Anterior cingulate cortex (tissue), 58 donors: ENCODE results near the gene CAP1.
"Not testable (repeated sequence)": the region's sequence is repeated elsewhere in the genome, so short reads cannot be mapped to it uniquely, and the experiment has no call there.

Source experiments
- DNase-seq, 58 donors: peaks; one replicate each; lab custom pipeline; 2025; lab: John Stamatoyannopoulos, UW

The CAP1 gene

DNA sequence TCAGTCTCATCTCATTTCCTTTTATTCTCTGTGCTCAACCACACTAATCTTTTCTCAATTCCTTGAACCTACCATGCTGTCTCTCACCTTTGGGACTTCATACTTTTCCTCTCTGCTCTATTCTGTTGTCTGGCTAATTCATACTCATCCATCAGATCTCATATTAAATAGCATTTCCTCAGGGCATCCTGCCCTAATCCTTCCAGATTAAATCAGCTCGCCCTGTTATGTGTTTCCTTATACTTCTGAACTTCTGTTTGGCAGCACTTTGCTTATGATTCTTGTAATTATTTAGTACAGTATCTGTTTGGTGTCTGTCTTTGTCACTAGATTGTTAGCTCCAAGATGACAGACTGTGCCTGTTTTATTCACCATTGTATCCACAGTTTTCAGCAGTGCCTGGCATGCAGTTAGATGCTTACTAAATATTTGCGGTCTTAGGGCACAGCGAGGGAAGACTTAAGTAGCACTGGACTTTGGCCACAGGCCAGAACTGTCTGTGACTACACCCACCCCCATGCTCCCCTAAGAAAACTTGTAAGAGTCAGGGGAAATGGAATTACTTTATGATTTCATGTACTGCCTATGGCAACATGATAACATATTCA, 9.9 kb upstream of the CAP1 start:
- DNase-seq: no peak

DNA sequence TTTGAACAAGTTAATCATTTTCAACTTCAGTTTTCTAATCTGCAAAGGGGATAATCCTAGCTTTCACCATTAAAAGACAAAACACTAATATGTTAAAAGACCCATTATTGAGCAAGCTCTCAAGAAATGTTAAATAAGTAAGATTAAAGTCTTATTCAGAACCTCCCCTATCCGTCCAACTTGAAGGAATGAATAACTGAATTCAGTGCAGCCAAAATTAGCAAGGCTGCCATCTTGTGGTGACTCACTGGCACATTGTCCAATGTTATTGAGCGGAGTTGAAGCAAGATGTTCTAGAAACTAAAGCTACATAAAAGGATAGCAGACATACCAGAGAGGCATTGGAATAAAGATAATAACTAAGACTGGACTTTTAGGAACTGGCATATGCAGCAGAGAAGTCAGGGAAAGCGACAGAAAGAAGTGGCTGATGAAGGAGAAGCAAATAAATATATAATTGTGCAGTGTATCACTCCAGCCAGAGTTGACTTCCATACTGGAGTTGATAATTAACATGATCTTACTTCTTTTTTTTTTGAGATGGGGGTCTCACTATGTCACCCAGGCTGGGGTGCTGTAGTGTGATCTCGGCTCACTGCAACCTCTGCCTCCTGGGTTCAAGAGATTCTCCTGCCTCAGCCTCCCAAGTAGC, 8.2 kb upstream of the CAP1 start:
- DNase-seq: peak in 36 of 58 donors; percentile 4 to 78 (median 20)

DNA sequence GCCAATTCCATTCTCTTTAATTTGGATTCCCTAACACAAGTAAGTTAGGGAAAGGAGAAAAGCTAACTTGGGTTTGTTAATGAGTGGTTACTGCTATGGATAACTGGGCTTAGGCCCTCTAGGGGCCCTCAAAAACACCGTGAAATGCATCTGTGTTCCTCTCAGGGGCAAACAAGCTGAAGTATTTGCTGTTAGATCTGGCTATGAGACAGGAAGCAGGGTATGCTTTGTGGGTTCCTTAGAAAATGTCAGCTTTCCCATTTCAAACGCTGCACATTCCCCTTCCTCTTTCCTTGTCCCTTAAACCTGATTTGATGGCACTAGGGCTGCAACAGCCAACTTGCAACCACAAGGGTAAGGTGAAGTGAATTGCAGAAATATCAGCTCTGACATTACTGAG, 5.7 kb upstream of the CAP1 start:
- DNase-seq: no peak

DNA sequence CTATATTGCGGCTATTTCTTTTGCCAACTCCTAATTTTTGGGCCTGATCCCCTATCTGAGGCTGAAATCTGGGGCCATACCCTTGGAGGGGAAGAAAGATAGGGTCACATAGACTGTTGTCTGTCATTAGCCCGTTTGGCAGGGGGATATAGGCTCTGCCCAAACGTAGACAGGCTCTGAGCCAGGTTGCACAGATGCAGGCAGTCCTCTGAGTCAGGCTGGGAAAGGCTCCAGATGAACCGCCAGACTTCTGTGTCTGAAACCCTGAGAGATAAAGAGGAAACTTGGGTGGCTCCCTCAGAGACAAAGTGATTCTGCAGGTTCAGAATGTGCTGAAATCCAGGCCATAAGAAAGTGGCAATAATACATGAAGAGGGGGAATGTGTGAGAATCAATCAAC, 4.0 kb upstream of the CAP1 start:
- DNase-seq: peak in 41 of 58 donors; percentile 8 to 61 (median 24)

DNA sequence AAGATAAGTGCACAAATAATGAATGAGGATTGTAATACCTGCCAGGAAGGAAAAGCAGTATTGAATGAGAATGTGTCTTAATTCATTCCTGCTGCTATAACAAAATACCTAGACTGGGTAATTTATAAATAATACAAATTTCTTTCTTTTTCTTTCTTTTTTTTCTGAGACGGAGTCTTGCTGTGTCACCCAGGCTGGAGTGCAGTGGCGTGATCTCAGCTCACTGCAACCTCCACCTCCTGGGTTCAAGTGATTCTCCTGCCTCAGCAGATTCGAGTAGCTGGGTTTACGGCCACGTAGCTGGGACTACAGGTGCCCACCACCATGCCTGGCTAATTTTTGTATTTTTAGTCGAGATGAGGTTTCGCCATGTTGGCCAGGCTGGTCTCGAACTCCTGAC, 3.3 kb upstream of the CAP1 start:
- not testable (repeated sequence) for DNase-seq

DNA sequence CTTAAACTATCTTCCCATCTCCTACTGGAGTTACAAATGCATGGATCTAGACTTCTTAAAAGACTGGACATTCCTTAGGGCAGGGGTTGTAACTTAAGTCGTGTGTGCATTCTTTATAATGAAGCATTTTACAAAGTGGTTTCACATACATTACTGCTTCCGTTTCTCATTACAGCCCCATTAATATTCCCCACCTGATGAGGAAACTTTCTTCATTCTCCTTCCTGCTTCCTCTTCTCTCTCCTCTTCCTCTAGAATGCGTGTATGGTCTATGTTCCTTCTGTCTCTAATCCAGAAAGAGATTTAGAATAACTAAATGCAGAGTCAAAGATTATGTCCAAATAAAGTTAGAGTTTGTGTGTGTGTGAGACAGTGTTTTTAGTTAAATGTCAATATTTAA, 1.8 kb upstream of the CAP1 start:
- DNase-seq: no peak

DNA sequence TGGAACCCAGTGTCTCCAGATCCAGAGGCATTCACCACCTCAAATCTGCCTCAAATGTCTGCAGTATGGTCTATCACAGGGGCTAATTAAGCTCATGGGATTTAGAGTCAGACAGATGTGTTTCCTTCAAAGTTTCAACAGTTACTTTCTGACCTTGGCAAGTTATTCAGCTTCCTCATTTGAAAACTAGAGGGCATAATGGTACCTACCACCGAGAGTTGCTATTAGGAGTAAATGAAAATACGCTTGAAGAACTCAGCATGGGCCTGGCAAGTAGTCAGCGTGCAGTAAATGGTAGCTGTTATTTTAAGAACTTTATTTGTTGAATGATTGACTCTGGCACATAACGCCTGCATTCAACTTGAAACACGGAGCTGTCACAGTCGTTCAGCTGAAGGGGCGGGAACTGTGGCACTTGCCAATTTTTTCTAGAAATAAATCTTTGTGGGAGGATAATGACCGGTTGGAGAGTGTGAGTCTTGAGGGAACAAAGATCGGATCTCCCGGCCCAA, 1.2 kb upstream of the CAP1 start:
- DNase-seq: peak in 28 of 58 donors; percentile 40 to 82 (median 64)

DNA sequence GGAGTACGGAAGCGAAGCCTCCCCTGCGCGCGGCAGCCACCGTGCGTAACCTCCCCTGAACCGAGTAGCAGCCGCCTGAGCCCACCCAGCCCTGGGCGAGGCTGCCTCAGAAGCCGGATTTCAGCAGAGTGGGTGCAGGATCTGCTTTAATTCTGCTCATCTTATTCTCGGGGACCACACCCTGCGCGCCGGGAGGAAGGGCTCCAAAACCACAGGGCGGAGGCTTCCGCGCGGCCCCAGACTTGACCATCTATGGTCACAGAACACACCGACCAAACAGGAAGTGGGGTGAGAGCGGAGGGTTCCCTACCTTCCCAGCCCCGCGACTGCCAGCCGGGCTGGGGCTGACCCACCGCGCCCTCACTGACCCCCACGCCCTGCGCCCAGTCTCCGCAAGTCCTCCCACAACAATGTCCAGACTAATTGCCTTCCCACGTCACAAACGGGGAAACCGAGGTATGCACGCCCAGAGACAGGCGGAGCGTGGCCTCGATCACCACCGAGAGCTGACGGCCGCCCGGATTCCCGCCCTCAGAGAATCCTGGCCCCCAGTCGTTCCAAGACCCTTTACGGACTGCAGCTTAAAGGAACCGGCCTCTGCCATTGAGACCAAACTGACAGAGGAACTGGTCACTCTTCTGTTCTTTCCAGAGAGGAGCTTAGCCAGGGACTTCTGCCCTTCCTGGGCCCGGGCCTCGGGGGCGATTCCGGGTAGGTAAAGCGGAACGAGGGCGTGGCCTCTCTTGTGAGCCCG, 595 bp upstream of the CAP1 start:
- DNase-seq: peak in 53 of 58 donors; percentile 23 to 83 (median 64)

DNA sequence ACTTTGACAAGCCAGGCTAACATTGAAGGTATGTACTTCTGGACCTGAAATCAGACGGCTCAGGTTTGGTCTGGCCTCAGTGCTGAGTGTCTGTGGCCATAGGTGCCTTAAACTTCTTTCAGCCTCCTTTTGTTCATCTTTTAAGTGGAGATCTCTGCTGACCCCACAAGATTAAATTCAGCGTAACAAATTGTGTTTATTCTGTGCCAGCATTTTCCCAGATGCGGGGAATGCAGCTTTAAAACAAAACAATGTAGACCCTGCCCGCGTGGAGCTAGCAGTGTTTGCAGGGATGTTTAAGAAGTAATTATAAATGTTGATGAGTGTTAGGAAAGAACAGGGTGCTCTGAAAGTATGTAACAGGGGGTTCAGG, 923 bp downstream of the CAP1 start:
- DNase-seq: no peak

DNA sequence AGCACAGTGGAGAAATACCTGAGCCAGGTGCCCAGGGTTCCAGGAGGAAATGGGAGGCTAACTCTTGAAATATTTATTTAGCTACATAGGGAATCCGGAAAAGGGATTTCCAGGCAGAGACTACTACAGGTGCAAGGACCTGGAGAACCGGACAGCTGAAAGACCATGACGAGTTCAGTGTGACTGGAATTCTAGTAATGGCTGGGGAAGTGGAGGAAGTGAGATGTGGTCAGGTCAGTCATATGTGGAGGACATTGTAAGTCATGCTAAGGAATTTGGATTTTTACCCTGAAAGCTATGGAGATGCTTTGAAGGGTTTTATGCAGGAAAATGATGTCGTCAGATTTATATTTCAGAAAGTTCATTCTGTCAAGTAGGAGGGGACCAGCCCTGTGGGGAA, 1.8 kb downstream of the CAP1 start:
- DNase-seq: no peak

DNA sequence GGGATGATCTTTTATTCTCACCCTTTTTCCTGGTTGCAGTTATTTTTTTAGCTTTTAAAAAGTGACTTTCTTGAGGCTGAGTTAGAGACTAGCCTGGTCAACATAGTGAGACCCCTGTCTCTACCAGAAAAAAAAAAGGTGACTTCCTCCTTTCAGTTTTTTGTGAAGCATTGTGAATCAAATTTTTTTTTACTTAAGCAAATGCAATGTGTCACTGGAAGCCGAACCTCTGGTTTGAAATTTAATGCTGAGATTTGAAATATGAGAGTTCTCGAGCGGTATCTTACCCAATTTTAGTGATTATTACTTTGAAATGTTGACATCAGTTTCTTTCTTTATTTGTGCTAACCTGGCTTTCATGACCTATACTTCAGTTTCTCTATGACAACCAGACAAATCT, 3.6 kb downstream of the CAP1 start:
- DNase-seq: no peak

DNA sequence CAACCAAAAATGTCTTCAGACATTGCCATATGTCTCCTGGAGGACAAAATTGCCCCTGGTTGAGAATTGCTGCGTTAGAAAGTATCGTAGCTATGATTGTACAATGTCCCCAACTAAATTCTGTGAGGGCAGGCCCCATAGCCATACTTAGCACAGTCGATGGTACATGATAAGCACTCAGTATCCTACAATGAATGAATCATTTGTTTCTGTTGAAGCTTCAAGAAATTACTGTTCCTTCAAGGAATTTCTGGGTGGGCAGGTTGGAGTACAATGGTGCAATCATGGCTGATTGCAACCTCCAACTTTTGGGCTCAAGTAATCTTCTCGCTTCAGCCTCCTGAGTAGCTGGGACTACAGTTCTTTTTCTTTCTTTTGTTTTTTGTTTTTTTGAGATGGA, 4.7 kb downstream of the CAP1 start:
- no peak for DNase-seq

DNA sequence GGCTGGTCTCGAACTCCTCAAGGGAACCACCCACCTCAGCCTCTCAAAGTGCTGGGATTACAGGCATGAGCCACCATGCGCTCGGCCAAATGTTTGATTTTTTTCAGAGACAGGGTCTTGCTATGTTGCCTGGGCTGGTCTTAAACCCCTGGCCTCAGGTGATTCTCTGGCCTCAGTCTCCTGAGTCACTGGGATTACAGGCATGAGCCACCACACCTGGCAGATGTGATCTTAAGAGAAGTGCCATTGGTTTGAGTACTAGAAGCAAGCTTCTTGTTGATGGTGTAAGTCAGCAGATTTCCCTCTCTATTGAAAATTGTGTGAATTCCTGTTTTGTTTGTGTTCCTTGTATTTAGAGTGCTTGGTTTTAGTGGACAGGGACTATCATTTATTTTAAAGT, 5.2 kb downstream of the CAP1 start:
- DNase-seq: no peak

DNA sequence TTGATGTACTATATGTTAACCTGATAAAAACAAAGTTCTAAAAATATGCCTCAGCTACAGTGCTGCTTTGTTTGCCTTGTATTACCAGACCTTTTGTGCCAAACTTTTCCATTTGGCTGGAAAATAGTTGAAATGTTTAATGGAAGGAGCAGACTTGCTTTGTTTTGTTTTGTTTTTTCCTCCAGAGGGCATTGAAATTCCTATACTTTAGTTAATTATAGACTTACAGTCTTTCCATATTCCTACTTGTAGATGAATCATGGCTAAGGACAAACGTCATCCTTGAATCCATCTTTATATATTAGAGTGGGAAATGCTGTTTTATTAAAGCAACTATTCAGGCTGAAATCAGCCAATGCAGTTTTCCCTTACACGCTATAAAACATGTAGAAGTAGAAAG, 6.7 kb downstream of the CAP1 start:
- DNase-seq: no peak

DNA sequence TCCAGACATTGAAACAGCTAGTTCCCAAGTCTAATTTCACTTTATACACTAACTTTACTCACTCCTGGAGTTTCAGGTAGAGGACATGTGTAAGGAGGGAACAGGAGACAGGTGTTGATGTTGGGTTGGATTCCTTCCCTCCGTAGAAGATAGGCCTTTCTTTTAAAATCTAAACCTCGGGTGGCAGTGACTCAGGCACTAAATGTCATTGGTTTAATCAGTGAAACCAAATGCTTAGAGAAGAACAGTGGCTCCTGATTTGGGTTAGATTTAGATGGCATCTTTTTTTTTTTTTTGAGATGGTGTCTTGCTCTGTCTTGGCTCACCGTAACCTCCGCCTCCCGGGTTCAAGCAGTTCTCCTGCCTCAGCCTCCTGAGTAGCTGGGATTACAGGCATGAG, 7.2 kb downstream of the CAP1 start:
- DNase-seq: no peak

DNA sequence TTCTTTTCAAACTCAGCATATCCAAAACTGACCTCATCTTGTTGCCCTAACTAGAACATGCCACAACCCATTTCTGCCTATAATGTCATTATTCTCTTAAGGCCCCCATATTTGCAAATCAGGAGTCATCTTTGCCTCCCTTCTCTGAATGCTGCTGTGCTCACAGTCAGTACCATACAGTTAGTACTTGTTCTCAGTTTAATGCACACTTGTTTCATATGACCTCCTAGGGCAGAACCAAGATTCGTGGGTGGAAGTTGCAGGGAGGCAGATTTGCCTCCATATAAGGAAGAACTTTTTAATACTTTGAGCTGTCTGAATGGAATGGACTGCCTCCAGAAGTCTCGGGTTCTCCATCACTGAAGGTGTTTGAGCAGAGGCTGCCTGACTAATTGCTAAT, 9.2 kb downstream of the CAP1 start:
- DNase-seq: no peak

DNA sequence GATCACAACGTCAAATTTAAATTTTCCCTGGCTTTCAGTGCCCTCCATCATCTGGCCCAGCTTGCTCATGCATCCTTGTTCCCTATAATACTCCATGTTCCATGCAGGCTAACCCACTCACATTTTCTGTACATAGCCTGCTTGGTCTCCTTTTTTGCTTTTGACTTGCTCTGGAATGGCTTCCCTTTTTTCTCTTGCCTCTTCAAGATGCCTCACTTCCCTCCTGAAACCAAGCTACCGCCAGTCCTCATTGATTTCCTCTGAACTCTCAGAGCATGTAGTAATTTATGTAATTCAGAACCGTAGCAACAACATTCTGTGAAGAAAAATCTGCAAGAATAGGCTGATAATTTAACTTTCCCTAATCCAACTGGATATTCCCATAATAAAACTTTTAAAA, 10.3 kb downstream of the CAP1 start:
- no peak for DNase-seq

DNA sequence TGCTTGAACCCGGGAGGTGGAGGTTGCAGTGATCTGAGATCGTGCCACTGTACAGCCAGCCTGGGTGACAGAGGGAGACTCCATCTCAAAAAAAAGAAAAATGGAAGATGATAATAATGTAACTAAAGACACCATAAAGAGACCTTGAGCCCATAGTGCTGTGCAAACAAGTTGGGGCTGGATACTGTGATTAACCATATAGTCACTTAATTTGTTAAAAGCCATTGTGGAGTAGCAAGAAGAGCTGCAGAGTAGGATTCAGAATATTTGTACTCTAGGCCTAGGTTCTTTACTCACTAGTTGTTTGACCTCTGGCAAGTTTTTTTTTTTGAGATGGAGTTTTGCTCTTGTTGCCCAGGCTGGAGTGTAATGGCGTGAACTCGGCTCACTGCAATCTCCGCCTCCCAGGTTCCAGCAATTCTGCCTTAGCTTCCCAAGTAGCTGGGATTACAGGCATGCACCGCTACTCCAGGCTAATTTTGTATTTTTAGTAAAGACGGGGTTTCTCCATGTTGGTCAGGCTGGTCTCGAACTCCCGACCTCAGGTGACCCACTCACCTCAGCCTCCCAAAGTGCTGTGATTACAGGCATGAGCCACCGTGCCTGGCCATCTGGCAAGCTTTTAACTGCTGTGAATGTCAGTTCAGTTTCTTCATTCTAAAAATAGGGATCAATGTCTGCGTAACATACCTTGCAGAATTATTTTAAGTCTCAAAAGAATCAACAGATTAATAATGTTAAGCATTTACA, 12.8 kb downstream of the CAP1 start:
- no peak for DNase-seq

DNA sequence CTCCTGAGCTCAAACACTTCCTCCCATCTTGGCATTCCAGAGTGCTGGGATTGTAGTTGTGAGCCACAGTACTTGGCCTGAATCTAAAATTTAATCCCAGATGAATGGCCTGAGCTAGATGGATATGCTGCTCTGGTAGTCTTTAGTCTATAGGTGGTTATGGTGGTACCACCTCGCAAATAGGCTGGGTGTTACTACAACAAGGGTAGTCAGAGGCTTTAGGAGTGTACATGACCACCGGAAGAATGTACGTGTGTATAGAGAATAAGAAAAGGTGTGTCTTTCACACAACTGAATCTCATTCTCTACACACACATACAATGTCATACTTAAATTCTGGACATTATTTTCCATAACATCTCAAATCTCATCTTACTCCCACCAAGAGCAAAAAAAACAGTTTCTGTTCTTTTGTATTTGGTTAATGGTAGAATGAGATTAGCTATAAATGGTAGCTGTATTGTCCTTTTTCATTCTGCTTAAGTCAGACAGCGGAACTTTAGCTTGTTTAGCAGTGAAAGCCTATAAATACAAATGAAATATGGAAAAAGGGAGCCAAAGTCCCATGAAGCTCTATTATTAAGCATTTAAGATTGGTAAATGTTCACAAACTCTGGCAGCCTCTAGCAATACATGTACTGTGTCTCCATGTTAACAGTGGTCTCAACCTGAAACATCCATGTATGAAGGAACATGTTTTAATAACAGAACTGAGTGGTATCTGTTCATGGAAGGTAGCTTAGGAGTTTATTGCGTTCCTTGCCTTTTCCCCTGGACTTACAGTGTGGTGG, 16.2 kb downstream of the CAP1 start:
- no peak for DNase-seq
